Fibroblast of peridontal ligament (primary cell): ENCODE results near the gene PDE4B.
"Not testable (repeated sequence)": the region's sequence is repeated elsewhere in the genome, so short reads cannot be mapped to it uniquely, and the experiment has no call there.

Experiments used
- DNase-seq: peaks from one replicate; pipeline ENCODE4 v3.0.0-alpha.2; 2010; ENCODE audit errors: extremely low read depth

PDE4B gene

DNA sequence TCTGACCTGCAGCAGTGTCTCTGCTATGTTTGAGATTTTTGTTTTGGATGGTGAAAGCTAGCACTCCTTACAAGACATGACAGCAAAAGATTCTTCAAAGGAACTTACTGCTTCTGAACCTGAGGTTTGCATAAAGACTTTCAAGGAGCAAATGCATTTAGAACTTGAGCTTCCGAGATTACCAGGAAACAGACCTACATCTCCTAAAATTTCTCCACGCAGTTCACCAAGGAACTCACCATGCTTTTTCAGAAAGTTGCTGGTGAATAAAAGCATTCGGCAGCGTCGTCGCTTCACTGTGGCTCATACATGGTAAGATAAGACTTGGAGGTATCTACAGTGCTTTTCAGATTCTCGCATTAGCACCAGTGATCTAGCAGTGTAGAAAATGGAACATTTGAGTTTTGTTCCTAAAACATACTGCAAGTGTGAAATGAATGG, 200.2 kb downstream of the PDE4B start:
- DNase-seq, result peak; percentile 19

DNA sequence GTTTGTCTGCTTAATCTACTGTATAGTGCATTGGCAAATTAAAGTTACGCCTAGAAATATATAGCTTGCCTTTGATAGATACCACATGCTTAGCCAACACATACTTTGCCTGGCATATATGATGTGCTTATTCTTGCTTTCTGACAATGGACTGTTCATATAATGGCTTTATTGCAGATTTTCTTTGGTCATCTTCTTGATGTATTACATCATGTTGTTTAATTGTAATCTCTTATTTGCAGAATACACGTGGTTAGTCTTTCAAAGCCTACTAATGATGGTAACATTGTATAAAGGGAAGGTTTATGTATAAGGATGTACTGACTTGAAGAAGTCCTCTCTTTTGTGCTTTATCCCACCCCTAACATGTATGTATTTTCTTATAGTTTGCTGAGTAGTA, 201.5 kb downstream of the PDE4B start:
- DNase-seq, result no peak

- DNase-seq, result peak; percentile 52
Observed at GRCh38 chr1:65995336-65995735, 202.6 kb downstream of the PDE4B start.

DNA sequence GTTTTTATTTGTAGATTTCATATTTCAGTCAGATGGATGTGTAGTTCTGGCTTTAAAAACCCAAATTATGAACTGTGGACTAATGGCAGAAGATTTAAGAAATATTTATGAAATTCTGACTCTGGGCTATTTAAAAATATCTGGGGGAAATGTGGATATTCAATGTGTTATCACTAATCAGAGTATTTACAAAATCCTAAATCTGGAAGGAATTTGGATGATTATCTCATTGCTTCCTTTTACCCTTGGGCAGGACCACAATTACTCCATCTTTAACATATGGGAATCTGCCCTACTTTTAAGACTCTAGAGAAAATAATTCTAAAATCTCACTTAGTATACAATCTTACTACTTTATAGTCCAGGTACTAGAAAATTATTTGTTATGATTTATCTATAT, 203.2 kb downstream of the PDE4B start:
- no peak for DNase-seq

DNA sequence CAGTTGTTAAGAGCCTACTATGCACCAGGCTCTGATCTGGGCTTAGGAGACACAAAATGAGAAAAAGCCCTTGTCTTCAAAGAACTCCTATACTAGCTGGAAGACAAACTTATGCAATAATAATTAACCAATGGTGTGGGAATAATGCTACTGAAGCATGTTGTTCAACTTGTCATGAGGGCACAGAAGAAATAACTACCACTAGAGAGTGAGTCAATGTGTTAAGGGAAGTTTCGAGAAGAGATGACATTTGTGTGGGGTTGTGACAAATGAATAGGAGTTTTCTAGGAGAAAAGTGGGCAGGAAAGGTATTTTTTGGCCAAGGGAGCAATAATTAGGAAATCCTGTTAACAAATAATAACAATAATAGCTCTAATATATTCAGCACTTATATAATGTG, 205.0 kb downstream of the PDE4B start:
- DNase-seq, result no peak

GRCh38 chr1:65998763-65999583, 206.3 kb downstream of the PDE4B start:
- DNase-seq, result no peak

GRCh38 chr1:66000033-66000637, 207.4 kb downstream of the PDE4B start:
- DNase-seq, result peak; percentile 53

DNA sequence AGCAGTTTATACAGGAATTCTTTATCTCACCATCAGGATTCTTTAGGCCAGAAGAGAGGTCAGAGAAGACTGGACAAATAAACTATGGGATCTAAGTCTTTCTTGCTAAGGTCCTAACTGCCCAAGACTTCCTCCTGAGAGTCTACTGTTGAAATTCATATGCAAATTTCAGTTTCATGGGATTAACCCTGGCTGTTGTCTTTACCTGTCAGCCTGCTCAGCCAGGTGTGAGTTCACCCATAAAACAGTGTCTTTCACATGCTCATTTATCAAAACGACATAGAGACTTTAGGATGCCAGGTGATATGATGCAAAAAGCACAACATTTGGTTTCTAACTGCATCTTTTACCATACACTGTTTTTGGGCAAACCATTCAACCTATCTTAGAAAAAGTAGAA, 211.0 kb downstream of the PDE4B start:
- DNase-seq, result no peak

DNA sequence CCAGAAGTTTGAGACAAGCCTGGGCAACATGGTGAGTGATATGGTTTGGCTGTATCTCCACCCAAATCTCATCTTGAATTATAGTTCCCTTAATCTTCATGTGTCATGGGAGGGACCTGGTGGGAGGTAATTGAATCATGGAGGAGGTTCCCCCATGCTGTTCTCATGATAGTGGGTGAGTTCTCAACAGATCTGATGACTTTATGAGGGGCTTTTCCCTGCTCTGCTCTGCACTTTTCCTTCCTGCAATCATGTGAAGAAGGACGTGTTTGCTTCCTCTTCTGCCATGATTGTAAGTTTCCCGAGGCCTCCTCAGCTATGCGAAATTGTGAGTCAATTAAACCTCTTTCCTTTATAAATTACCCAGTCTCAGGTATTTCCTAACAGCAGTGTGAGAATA, 213.8 kb downstream of the PDE4B start:
- not testable (repeated sequence) for DNase-seq

- DNase-seq, result peak; percentile 91
Observed at GRCh38 chr1:66012106-66012784, 219.6 kb downstream of the PDE4B start.

DNA sequence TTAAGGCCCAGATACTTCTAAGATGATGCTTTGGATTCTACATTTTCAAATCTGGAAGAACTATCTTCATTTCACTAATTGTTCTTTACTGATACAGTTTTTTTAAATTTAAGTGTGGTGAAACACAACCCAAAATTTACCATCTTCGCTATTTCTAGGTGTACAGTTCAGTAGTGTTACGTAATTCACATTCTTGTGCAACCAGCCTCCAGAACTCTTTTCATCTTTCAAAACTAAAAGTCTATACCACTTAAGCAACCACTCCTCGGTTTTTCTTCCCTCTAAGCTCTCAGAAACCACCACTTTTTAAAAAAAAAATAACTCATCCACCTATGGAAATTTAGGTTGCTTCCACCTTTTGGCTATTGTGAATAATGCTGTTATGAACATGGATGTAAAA, 220.7 kb downstream of the PDE4B start:
- DNase-seq, result no peak

- peak; percentile 30 for DNase-seq
Observed at GRCh38 chr1:66022904-66023620, 230.4 kb downstream of the PDE4B start.

DNA sequence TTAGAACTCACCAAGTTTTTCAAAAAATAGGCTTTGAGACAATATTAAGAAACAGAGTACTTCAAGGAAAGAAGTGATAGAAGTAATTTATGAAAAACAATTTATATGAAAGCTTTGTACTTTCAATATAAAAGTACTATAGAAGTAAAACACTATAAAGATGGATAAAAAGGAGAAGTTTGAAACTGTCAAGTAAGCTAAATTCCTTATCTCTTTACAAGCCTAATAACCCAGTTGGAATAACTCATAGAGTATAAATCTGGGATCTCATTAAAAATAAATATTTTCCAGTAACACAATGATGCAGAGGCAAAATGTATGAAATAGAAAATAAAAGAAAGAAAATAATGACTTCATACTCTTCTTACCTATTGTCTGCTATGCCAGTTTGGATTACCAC, 232.5 kb downstream of the PDE4B start:
- no peak for DNase-seq

- DNase-seq, result no peak
Observed at GRCh38 chr1:66028035-66028434, 235.3 kb downstream of the PDE4B start.

DNA sequence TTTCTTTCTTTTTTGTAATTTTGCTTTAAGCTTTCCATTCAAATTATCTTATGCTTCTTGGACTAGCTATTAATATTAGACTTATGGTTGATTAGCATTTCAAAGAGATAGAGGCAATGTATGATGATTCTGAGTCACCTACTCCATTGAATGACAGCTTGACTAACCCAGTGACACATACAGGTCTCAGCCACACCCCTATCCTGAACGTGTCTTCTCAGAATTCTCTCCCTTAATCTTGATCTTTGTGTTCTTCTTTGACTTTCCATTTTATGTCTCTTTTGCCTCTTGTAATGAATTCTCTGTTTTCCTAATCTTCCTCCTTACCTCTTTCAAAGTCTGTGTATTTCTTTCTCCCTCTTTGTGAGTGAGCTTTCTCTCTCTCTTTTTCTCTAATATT, 241.1 kb downstream of the PDE4B start:
- DNase-seq, result no peak

DNA sequence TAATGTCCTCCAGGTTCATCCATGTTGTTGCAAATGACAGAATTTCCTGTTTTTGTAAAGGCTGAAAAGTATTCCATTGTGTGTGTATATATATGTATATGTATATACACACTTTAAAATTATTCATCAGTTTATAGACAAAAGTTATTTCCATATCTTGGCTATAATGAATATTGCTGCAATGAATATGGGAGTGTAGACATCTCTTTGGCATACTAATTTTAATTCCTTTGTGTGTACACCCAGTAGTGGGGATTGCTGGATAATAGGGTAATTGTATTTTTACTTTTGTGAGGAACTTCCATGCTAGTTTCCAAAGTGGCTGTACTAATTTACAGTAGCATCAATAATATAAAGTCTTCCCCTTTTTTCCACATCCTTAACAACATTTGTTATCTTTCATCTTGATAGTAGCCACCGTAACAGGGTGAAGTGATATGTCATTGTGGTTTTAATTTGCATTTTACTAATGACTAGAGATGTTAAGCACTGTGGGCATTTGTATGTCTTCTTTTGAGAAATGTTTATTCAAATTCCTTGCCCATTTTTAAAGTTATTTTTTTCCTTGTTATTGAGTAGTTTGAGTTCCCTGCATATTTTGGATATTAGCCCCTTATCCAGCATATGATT, 243.0 kb downstream of the PDE4B start:
- DNase-seq, result no peak

DNA sequence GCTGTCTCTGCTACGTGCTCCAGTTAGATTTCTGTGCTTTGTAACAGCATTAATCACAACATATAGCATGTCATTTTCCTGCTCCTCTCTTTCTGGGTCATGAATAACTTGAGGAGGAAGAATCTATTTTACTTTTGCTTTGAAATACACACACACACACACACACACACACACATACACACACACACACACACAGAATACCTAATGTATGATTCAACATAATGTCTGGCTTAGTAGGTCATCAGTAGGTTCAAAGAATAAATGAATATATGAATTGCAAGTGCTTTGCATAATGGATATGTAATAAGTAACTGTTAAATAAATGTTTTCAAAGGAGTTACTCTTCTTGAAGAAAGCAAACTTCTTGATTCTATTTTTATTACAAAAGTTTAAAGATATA, 249.0 kb downstream of the PDE4B start:
- DNase-seq, result no peak

DNA sequence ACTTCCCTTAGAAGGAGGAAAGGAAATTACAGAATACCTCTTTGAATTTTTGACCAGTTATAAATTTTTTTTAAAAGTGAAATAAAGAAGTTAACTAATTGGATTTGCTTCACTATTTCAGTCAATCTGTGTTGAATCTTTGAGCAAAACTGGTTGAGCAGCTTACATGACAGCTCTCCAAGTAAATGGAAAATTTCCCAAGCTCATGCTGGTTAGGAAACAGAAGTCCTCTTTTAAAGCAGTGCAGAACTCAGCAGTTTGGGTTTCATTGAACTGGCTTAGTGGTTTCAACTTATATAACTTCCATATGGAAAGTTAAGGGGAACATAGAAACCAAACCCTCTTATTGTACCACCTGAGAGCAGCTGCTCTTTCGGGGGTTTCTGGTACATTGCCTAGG, 250.5 kb downstream of the PDE4B start:
- DNase-seq, result peak; percentile 16

GRCh38 chr1:66044912-66045311, 252.2 kb downstream of the PDE4B start:
- DNase-seq, result no peak

- DNase-seq, result no peak
Observed at GRCh38 chr1:66046415-66046814, 253.7 kb downstream of the PDE4B start.

DNA sequence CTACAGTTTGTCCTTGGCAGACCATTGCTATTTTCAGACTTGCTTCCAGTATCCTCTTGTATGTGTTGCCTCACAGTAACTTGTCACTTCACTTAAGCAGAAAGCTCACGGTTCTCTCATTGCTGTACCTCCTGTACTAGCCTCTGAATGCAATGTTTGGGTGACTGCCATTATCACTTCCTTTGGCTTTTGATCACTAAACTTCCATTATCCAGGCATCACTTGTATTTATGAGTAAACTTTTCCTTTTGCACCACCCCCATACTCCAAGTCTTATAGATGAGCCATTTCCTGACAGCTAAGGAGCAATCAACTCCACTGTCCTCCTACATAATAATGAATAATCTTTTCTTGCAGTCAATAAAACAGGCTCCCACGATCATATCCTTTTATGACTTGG, 255.3 kb downstream of the PDE4B start:
- no peak for DNase-seq

DNA sequence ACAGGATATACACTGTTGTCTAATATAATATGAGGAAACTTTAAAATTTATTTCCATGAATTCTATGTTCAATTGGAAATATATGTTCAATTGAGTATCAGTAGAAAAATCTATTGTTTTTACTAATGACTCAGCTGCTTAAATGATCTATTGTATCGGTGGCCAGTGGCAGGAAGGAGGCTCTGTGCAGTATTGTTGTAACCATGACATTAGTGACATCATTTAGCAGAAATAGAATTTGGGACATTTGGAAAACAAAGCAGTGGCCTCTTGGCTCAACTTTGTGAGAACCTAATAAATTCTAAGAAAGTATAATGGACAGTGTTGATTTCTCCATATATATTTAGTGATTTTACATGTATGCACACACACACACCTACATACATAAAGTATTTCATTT, 257.4 kb downstream of the PDE4B start:
- DNase-seq, result no peak
